GM12801 (cell line): Measurements from ENCODE around the gene TBC1D22A.

Source experiments
- CTCF ChIP-seq: IDR thresholded peaks from one replicate; pipeline ENCODE4 v1.5.1; 2011; ENCODE audit warnings: control low read depth; ENCODE audit not compliant: insufficient read length; ENCODE audit errors: extremely low read depth

The TBC1D22A gene

GRCh38 chr22:47202819-47203553, 440.5 kb downstream of the TBC1D22A start:
- no peak for TF ChIP-seq CTCF

- TF ChIP-seq CTCF: no peak
Observed at GRCh38 chr22:47203554-47203991, 441.1 kb downstream of the TBC1D22A start.

- TF ChIP-seq CTCF: no peak
Observed at GRCh38 chr22:47204002-47204979, 441.8 kb downstream of the TBC1D22A start.

GRCh38 chr22:47205081-47205491, 442.6 kb downstream of the TBC1D22A start:
- TF ChIP-seq CTCF: no peak

- no peak for TF ChIP-seq CTCF
Observed at GRCh38 chr22:47205554-47205953, 443.1 kb downstream of the TBC1D22A start.

GRCh38 chr22:47206164-47206563, 443.7 kb downstream of the TBC1D22A start:
- TF ChIP-seq CTCF: no peak

GRCh38 chr22:47206666-47207218, 444.3 kb downstream of the TBC1D22A start:
- no peak for TF ChIP-seq CTCF
